ENCODE data around the gene DOK3.

DOK3 gene, protein sequence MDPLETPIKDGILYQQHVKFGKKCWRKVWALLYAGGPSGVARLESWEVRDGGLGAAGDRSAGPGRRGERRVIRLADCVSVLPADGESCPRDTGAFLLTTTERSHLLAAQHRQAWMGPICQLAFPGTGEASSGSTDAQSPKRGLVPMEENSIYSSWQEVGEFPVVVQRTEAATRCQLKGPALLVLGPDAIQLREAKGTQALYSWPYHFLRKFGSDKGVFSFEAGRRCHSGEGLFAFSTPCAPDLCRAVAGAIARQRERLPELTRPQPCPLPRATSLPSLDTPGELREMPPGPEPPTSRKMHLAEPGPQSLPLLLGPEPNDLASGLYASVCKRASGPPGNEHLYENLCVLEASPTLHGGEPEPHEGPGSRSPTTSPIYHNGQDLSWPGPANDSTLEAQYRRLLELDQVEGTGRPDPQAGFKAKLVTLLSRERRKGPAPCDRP

DNA sequence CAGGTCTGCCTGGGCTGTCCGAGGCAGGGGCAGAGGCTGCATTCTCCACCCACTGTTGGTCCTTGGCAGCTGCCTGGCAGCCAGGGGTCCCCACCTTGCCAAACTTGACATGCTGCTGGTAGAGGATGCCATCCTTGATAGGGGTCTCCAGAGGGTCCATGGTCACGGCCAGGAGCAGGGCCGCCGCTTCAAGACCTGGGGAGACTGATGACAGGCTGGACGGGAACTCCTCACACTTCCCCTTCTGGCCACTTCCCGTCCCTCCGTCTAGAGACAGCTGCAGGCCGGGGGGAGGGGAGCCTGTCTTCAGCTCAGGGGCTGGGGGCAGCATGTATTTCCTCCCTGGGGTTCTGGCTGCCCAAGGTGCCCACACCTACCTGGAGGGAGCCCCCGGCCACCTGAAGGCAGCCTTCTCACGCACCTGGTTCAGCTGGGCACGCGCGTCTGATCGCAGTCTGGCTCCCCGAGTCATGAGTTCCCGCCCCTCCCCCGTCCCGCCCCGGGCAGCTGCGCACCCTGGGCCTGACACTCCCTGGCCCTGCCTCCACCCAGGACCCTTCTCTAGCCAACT lies at the start of gene DOK3:
TSS of gene DOK3 (minus strand) at position 446 of the 571 bp plus-strand sequence. CDS start at position 160, 286 bp downstream.
- no peak for DNase-seq

DNA sequence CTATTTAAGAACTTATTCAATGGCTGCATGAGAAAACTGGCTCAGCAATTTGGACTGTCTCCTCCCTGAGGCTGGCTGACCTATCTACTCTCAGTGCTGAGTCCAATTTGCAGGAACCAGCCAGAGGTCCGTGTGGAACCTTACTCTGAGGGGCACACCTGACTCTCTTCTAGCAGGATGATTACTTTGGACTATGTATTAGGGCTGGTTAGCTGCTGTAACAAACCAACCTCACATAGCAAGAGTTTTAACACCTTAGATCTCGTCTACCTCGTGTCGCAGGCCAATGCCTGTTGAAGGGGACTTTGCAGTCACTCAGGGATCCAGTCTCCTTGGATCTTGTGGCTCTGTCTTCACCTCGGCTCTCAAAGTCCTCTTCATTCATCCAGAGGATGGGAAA lies 48.2 kb upstream of the DOK3 start:
- no peak for DNase-seq

DNA sequence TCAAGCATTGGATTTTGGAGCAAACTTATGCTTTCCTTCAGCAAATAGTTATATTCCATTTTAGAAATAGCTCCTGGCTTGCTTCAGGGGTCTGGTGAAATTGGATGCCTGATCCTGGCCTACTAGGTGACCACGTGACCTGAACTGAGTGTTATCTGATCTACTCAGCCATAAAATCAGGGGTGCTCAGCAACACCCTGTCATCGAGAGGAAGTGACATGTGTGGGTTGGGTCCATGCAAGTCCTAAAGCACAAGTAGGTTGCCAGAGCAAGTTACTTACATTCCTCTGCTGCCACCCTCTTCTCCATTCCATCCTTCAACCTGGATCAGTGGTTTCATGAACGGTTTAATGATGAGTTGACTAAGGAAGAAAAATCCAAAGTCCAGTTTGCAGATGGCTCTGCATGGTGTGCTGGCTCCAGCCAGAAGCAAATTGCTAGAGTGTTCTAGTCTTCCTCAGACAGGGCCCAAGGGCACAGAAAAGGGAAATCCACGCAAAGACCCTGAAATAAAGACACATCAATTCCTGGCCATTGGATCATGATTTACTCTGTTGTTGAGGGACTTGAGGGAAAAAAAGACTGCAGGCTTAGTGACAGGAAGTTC lies 47.5 kb upstream of the DOK3 start:
- DNase-seq: no peak

DNA sequence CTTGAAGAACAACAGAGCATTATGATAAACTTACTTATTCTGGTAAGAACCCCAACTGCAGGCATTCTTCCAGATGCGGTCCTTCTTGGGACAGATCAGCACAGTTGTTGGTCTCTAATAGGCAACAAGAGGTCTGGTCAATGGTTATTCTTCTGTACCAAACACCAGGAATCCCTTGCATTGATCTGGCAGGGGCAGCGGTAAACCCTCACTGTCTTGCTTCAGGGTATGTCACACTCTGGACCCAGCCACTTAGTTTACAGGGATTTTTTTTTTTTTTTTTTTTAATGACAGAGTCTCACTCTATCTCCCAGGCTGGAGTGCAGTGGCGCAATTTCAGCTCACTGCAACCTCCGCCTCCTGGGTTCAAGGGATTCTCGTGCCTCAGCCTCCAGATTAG lies 46.0 kb upstream of the DOK3 start:
- DNase-seq: no peak

DNA sequence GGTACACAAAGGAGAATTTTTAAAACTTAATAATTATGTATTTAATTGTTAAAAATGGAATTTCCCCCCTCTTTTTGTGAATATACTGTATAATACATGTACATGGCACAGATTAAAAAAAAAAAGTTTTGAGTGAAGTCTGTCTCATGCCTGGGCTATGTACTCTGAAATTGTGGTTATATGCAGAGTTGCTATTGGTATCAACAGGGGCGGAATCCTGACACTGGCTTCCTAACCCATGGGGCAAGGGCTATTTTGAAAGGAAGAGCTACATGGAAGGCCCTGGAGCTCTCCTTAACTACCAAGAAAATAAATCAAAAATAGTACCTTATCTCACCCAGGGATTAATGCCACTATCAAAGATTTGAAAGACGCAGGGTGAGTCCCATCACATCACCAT lies 45.6 kb upstream of the DOK3 start:
- no peak for DNase-seq

DNA sequence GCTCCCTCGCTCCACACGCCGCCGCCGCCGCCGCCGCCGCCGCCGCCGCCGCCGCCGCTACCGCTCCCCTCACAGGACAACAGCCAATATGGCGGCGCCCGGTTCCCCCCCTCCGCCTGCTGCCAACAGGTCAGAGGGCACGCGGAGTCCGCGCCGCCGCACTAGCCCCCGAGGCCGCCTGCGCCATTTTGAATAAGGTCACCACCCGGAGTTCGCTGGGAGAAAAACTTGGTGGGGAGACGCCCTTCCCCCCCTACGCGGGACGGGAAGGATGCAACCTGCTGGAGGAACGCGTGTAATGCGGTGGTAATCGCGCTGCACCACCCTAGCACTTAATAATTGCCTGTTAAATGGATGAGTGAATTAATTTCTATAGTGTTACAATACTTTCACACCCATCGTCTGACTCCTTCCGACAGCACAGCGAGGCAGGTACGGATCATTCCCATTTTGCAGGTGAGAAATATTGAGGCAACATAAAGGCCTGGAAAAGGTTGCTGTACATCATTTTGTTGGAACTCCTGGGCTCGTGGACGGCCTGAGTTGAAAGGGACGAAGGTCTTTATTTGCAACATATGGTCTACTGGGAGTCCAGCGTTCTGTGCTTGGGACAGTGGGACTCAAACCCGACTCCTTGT lies 45.0 kb upstream of the DOK3 start, which contains the start of gene FAM193B:
TSS of gene FAM193B (minus strand) at position 90 of the 638 bp plus-strand sequence. CDS start 105 bp downstream, outside the sequence.
- no peak for DNase-seq

DNA sequence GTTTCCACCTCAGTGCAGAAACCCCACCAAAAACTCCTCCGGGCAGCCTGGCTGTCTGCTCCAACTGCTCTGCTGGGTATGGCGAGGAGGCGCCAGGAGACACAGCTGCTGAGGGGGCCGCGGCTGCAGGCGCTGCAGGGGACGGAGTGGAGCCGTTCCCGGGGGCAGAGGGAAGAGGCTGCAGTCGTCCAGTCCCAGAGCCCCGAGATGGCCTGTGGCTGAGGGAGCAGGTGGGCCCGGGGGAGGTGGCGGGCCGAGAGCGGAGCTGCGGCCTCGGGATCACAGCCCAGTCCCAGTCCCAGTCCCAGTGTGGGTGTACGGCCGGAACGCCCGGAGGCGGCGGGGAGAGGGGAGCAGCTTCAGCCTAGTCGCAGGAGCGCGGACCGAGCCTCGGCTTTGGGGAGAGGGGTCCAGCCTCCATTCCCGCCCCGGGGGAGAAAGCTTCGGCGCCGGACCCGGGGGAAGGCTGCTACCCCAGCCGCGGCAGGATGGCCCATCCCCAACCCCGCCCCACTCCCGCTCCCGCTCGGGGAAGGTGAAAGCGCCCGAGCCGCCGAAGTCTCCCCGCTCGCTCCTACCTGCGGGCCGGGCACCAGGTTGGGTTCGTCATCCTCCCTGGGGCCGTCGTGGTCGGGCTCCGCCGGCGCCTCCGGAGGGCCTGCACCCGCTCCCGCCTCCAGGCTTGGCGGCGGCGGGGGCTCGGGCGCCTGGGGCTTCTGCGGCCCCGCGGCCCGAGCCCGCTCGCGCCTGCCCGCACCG lies 44.2 kb upstream of the DOK3 start:
- no peak for DNase-seq

DNA sequence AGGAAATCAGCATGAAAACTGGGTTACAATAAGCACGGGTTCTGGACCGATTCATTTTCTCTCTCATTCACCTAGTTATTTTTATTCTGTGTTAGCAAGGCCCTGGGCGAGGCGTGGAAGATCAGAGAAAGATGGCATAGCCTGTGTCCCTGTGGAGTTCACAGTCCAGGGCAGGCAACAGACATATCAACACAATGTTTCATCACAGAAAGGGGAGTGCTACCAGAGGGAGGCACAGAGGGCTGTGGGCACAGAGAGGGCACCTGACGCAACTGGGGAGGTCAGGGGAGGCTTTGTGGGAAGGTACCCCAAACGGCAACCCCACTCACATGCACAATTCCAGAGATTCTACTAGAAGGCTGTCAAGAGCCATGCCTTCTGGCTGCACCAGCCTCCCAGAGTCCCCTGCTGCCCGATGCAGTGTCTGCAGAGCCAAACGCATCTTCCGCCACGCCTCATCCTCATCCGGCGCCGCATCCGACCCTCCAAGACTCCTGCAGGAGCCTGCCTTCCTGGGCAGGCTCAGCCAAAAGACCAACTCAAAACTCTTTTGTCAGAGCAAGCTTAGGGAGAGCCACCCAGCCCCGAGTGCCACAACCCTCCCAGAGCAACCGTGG lies 43.3 kb upstream of the DOK3 start:
- no peak for DNase-seq

DNA sequence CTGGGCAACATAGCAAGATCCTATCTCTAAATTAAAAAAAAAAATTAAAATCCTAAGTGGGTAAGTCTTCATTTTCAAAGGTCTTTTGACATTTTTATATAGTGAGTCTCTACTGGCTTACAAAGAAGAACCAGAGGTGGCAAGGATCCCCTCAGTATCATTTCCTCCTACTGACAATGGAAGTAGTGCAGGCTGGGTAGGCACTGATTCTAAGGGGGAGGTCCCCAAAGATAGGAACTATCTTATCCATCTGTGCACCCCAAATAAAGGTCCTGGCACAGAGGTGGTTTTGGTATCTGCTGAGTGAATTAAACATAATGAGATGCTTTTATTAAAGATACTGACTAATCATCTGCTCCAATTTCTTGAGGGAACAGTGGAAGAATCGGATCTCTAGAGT lies 40.5 kb upstream of the DOK3 start:
- DNase-seq: no peak

DNA sequence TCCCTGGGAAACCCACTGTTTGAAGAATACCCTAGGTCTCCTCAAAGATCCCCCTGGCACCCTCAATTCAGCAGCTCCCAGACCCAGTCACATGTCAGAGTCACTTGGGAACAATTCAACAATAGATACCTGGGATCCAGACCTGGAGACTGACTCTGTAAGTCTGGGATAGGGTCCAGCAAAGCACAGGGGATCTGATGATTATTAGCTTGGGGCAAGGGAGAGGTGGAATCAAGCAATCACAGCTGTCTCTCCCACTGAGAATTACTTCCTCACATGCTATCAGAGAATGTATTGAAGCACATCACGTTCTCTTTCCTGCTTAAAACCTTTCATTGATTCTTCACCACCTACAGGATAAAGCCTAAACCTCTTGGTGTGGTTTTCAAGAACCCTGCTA lies 38.9 kb upstream of the DOK3 start:
- no peak for DNase-seq

DNA sequence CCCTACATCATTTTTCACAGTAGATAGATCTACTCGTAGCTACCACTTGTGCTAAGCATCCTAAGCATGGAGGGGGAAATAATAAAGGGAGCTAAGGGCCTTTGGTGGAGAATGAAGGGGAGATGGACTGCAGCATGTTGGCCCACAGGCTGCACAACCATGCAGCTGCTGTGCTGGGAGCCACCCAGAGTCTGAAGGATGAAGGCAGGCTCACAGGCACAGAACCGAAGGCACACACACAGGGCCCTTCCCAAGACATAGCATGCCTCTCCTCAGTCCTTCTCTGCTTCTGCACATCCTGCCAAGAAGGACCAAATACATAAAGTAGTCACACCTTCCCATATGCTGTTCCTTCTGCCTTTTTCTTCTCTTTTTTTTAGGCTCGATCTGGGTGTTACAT lies 38.1 kb upstream of the DOK3 start:
- no peak for DNase-seq

DNA sequence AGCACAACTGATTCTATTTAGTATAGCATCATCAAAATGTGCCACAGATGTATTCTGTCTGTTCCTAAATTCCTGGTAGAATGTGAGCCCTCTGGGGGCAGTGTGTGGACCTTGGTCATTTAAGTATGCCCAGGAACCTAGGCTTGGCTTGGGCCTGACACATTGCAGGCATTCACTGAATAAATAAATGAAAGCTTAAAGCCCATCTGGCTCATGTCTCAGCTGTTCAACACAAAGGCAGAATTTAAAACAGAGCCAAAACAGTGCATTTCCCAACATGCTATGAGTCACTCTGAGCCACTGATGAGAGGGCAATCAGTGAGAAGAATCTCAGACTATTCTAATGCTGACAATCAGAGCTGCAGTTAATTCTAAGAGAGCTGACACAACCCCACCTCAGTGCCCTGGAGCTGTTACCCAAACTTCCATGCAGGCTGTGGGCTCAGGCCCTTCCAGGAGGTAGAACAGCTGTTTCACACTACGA lies 36.7 kb upstream of the DOK3 start:
- DNase-seq: no peak

DNA sequence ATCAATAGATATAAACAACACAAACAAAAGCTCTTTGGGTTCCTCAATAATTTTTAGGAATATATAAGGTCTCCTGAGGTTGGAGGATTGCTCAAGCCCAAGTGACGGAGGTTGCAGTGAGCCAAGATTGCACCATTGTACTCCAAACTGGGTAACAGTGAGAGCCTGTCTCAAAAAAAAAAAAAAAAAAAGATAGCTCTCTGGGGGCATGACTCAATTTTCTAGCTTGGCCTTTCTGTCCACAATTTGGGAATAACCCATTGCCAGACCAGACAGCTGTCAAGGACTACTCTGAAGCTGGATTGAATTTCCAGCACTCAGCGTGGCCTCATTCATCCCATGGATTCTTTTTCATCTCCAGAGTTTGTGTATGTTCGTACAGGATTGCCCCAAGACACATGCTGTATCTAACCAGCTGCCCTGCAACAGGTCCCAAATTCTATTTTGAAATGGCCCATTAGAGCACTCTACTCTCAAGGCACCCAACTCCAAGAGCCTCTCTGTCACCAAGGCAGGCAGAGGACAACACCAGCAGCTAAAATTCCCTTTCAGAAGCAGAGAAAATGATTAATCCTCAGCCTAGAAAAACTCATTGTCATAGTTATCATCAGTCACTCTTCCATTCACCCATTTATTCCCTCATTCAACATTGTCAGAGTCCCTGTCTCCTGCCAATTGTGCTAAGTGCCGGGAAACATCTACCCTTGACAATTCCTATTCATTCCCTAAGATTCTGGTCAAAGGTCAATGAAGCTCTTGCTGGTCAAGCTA lies 36.0 kb upstream of the DOK3 start:
- no peak for DNase-seq

DNA sequence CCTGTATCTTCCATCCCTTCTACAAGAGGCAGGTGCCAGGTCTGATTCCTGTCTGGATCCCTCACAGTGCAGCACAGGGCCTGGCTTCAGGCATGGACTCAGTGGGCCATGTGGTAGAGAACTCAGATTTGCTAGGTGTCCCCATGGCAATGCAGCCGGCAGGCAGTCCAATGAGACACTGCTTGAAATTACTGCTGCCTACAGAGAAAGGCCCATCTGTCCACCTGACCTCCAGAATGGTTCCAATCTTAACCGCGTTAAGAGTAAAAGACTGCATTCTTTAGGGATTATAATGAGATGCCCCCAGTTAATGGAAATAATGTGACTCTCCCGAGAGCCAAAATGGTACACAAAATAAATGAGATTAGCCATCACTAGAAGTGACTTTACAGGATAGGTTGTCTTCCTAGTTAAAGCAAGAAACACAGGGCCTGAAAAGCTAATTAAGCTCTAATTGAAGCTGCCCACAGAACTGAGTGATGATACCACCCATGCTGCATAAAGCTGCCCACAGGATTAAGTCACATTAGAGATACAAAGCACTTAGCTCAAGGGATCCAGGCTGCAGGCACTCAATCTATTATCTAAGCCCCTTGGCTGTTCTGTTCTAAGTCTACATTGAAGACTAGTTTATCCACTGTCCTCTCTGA lies 33.3 kb upstream of the DOK3 start:
- DNase-seq: no peak

DNA sequence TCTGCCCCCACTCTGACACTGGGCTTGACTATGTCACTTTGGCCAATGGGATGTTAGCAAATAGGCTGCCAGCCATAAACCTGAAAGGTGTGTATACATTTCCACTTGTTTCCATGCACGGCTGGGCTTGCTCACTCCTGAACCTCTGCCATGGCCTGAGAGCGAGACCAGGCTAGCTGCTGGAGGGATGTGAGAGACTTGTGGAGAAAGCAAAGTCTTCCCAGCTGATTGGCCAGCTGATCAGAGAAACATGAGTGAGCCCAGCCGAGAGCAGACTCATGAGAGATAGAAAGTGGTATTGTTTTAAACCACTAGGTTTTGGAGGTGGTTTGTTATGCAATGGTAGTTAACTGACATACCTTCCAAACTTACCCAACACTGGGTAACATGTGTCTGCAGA lies 30.8 kb upstream of the DOK3 start:
- DNase-seq: no peak

DNA sequence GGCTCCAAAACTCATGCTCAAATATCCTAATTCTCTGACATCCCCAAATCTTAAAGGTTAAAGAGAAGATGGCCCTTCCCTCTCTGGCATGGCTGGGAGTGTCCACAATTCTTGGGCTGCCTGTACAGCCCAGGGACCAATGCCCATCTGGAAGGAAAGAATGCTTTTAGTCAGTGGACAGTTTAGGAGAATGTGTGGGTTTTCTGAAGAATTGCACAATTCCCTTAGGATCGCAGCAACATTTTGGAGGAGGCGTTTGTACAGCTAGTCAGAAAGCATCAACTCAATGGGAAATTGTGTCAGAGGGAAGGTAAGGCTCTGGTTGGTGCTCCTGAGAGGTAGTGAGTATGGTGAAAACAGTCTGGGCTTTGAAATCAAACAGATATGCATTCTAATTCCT lies 29.8 kb upstream of the DOK3 start:
- DNase-seq: no peak

DNA sequence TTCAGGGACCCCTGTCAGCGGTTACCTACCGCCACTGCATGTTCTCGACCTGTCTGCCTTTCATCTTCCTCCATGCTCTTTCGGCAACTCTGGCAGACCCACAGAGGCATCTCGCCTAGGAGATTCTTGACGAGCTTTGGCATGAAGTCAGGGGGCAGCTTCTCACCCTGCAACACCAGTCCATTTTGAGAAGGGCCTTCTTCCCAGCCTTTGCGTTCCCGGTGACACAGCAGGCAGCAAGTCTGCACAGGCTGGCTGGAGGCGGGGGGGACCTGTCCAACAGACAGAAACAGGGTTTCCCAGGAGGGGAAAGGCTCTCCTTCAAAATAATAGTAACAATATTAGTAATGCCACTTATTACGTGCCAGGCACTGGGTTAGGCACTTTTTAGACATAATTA lies 29.2 kb upstream of the DOK3 start:
- DNase-seq: no peak

DNA sequence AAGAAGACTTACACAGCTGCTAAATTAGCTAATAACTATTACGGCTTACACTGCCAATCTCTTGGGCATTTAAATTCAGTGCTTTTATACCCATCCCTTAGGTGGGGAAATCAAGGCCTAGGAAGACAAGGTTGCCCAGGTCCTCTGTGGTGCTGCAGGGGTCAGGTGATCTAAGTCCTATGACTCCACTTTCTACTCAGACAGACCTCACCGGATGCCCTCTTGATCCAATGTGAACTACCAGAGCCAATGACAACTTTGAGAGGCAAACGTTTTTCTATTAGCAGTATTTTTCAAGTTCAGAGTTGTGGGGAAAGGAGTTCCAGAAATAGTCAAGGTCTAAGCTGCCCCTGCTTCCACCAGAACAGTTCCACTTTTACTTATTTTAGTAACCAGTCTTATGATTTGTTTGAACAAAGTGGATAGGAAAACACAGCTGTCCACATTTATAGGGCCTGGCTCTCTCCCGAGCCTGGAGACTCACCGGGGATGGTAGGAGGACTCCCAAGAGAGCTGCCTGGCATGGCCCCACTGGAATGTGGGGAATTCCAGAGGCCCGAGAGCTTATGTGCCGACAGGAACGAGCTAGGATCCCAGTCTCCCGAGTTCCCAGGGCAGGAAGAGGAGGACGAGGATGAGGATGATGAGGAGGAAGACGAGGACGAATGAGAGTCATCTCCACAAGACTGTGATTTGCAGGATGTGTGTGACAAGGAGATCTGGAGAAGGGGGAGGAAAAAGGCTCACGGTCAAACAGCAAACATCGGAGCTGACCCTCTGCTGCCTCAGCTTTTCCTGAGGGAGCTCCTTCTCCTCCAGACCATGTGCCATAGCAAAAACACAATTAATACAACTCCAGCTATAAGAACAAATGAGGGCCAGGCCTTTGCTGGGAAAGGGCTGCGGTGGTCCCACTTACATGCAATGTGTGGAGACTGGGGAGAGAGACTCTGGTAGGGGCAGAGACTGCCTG lies 28.0 kb upstream of the DOK3 start:
- DNase-seq: no peak

DNA sequence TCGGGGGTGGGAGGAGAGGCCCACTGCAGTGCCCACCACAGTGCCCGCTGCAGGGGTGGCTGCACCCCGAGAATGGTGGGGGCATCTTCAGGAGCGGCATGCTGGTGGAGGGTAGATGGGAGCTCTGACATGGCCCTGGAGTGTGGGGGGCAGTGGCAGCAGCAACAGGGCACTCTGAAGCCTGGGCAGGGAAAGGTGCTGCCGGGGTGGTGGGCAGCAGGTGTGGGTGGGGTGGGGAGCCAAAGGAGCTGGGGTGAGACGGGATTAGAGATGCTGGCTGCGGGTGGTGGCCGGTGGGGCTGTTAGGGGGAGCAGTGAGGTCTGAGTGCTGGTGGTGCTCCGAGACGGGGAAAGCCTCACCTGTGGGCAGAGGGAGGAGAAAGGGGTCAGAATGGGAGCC lies 26.8 kb upstream of the DOK3 start:
- DNase-seq: no peak

DNA sequence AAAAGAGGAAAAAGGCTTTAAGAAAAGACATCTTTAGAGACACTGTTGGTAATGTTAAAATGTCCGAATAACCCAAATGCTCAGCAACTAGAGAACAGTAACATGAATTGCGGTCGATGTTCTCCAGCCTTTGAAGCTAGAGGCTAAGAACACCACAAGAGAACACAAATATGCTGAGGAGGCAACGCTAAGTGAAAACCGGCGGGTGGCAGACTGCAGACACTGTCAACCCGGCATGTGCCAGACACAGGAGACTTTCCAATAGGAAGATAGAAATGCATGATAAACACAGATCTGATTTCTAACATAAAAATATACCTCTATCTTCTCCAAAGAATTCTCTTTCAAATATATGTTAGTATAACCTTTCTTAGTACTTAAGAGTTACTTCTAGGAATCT lies 25.5 kb upstream of the DOK3 start:
- DNase-seq: no peak

Measured in cortex of kidney (tissue), 1 donor.